ENCODE measurements around the gene ANG. TPM values are rescaled to one million over a fixed set of nuclear protein-coding genes. Genes with fewer than 3 reads are reported as not detected.

ANG gene
- total RNA-seq, 1 experiment from 2014 or later: 5.8 TPM

DNA sequence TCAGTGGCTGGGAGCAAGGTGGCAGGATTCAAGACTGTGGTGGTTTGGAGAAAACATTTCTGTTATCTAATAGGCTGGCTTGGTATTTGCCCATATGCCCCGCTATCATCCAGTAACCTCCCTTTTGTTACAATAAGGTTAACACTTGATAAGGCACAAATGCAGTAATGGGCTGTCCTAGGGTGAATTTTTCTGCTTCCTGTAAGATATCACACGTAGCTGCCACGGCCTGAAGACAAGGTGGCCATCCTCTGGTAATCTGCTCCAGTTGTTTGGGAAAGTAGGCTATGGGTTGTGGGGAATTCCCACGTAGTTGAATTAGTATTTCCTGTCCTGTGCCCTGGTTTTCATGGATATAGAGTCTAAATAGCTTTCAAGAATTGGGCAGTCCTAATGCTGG is 23.1 kb downstream of the ANG start:
- intact Hi-C loops (cut with micrococcal nuclease): no loop called here
- H3K27me3 ChIP-seq (ENCODE audit: insufficient read depth, low read length): no peaks in the 10 kb centered on the region
- H3K27ac ChIP-seq (ENCODE audit: low read depth, low read length): no peak overlapping the region
- no peaks in the 10 kb centered on the region for H3K4me1 ChIP-seq (ENCODE audit: control insufficient read depth in 1 of 2, insufficient read depth in 2 of 2, low read length in 2 of 2)
- H3K9me3 ChIP-seq (ENCODE audit: control insufficient read depth in 1 of 2, insufficient read depth in 1 of 2, low read depth in 1 of 2, low read length in 2 of 2): no peaks in the 10 kb centered on the region
- H3K36me3 ChIP-seq (ENCODE audit: control insufficient read depth in 1 of 2, insufficient read depth in 2 of 2, low read length in 2 of 2): no peaks in the 10 kb centered on the region
- no peaks in the 10 kb centered on the region for H3K79me2 ChIP-seq (ENCODE audit: insufficient read depth, low read length)
- no peak overlapping the region for H3K4me3 ChIP-seq (replicated peaks in 1 of 2; ENCODE audit: low read depth in 1 of 2, low read length in 2 of 2)
- POLR2A ChIA-PET: no interaction called here
- no peak for ATAC-seq
- TF ChIP-seq ZNF274 (IDR thresholded peaks at IDR 0.05; ENCODE audit: low read depth, low read length) (no peak), YY1 (IDR thresholded peaks at IDR 0.05; ENCODE audit: extremely low read depth, insufficient replicate concordance, low read depth, low read length) (no peak), FOSL1 (IDR thresholded peaks at IDR 0.05; ENCODE audit: low read depth) (no peak), SIN3A (IDR thresholded peaks at IDR 0.05; ENCODE audit: low read depth) (no peak), JUND (IDR thresholded peaks at IDR 0.05) (no peak), RAD21 (IDR thresholded peaks at IDR 0.05; ENCODE audit: low read depth) (no peak), CEBPB (IDR thresholded peaks at IDR 0.05; ENCODE audit: low read depth) (no peak), EZH2phosphoT487 (IDR thresholded peaks at IDR 0.05; ENCODE audit: borderline replicate concordance) (no peak), POLR2AphosphoS5 (IDR thresholded peaks at IDR 0.05; ENCODE audit: low read depth, low read length) (no peak), ZBTB33 (IDR thresholded peaks at IDR 0.05; ENCODE audit: extremely low read depth, insufficient replicate concordance, low read length) (no peak), EGR1 (IDR thresholded peaks at IDR 0.05; ENCODE audit: low read depth) (no peak), TCF7L2 (IDR thresholded peaks at IDR 0.05; ENCODE audit: borderline replicate concordance, extremely low read depth, insufficient read depth, insufficient read length) (no peak), EZH2 (IDR thresholded peaks at IDR 0.05) (no peak), ELF1 (IDR thresholded peaks at IDR 0.05; ENCODE audit: borderline replicate concordance, low read depth) (no peak)
- TF ChIP-seq, protein P1, sequence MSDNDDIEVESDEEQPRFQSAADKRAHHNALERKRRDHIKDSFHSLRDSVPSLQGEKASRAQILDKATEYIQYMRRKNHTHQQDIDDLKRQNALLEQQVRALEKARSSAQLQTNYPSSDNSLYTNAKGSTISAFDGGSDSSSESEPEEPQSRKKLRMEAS (IDR thresholded peaks at IDR 0.05): no peak
- no peak overlapping the region for H2AFZ ChIP-seq (ENCODE audit: low read depth, low read length, poor library complexity, severe bottlenecking)
- CTCF ChIA-PET: no interaction called here
- no peak overlapping the region for H3K4me2 ChIP-seq (ENCODE audit: low read length)
- H3K9me2 ChIP-seq (ENCODE audit: insufficient read depth): no peaks in the 10 kb centered on the region
- H4K20me1 ChIP-seq (ENCODE audit: insufficient read depth): no peaks in the 10 kb centered on the region
- no peak for DNase-seq (ENCODE audit: low read depth, low spot score)
- no TSS peak for BruUV-seq (replicated peaks)
- H3K9ac ChIP-seq (ENCODE audit: low read length): no peak overlapping the region
- RAD21 ChIA-PET (ENCODE audit: low non-redundant PET in 1 of 2, low total read pairs in 2 of 2, uncharacterized antibody in 2 of 2, unreplicated experiment in 2 of 2): no interaction called here
